Fibroblast of skin of right quadriceps (primary cell): ENCODE results near the gene WT1.
"Not testable (repeated sequence)": the region's sequence is repeated elsewhere in the genome, so short reads cannot be mapped to it uniquely, and the experiment has no call there.

Experiments
- DNase-seq: peaks from one replicate; pipeline ENCODE4 v3.0.0-alpha.2; 2013

Gene WT1

DNA sequence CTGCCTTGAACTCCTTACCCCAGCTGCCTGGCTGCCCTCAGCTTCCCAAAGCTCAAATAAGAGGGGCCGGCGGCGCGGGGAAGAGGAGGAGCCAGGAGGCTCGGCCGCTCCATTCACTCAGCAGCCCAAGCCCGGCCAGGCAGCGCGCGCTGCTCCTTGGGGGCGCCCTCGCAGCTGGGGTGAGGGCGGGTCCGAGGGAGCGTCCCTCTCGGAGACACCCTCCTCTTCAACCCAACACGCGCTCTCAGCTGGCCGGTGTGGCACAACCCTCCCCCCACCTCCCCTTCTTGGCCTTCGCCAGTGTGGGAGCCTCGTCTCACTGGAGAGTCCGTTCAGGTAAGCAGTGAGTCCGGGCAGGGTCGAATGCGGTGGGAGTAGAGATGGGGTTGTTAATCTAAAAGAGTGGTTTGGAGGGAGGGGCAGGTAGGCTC is at the start of gene WT1:
TSS of gene WT1 (minus strand) at position 29 of the 431 bp plus-strand sequence.
- no peak for DNase-seq

DNA sequence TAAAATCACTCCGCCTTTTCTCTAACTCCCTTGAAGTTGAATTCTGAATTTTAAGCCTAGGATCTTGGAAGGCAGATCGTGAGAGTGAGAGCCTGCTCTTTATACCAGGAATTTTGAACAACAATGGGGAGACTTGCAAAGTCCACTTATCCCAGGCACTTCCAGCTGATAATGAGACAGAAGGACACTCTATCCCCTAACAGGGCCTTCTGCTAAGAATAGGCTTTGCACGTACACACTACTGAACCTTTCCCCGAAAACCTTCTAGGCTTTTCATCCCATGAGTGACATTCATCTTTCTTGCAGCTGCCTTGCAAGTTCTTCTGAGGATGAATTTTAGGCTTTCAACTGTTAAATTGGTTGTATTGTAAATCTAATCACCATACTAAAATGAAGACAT is 44.0 kb upstream of the WT1 start:
- no peak for DNase-seq

DNA sequence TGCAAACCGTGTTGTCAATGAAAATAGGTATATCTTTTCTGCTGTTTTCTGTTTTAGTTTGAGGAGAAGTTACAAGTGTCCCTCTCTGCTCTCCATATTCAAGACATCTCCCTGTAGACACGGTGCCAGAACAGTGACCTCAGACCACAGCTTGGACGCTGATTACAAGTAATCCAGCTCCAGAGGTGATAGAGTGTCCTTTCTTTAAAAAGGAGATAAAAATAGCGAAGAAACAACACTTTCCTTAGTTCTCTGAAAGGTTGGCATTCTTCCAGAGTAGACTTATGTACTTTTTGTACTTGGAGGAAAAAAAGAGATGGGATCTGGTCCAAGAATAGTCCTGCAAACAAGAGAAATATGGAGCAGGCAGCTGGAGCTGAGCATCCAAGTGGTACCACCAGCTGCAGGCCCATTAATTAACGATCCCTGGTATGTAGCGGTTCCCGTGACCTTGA is 43.0 kb upstream of the WT1 start:
- no peak for DNase-seq

DNA sequence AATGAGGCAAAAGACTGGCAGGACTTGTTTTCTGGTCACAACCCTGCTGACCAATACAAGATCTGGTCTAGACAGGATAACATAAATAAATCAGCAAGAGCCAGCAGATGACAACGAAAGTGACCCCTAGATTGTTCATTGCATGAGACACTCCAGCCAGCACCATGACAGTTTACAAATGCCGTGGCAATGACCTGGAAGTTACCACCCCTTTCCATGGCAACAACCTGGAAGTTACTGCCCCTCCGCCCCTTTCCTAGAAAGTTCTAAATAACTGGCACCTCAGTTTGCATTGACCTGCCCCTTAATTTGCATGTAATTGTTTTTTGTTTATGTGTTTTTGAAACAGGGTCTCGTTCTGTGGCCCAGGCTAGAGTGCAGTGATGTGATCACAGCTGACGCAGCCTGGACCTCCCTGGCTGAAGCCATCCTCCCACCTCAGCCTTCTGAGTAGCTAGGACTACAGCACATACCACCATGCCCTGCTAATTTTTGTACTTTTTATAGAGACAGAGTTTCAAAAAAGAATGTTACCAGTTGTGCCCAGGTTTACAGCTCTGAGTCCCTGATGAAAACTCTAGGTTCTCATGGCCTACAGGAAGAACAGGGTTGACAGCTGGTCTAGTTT is 38.1 kb upstream of the WT1 start:
- DNase-seq: no peak

DNA sequence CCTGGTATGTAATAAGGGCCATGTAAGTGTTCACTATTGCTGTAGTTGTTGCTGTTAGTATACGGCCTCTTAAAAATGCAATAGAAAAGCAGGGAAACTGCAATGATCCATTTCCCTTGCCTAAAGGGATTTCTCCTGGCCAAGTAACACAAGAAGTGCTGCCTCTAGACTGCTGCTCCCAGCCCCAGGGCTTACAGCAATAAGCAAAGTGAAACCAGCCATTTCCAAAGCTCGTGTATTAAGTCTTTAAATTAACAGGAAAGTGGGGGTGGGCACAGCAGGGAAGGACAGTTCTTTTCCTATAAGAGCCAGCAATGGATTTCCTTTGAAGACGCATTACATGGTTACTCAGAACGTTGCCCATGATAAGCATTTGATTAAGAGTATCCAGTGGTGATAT is 36.9 kb upstream of the WT1 start:
- no peak for DNase-seq

DNA sequence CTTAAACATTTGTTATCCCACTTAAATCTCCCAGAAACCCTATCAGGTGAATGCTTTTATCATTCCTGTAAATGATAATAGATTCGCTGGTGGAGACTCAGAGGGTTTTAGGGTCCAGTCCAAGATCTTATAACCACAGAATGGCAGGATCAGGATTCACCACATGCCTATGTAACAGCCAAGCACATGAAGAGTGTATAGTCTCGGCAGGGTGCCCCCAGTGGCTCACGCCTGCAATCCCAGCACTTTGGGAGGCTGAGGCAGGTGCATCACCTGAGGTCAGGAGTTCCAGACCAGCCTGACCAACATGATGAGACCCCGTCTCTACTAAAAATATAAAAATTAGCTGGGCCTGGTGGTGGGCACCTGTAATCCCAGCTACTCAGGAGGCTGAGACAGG is 36.2 kb upstream of the WT1 start:
- not testable (repeated sequence) for DNase-seq

DNA sequence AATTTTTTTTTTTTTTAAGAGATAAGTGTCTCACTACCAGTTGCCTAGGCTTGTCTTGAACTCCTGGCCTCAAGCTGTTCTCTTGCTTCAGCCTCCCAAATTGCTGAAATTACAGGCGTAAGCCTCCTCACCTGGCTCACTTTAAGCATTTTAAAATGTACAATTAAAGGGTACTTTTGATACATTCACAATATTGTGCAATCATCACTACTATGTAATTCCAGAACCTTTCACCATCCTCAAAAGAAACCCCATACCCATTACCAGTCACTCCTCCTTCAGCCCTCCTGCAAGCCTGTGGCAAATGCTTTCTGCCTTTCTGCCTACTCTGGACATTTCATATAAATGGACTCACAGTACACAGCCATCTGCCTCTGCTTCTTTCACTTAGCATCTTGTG is 34.5 kb upstream of the WT1 start:
- DNase-seq: no peak

DNA sequence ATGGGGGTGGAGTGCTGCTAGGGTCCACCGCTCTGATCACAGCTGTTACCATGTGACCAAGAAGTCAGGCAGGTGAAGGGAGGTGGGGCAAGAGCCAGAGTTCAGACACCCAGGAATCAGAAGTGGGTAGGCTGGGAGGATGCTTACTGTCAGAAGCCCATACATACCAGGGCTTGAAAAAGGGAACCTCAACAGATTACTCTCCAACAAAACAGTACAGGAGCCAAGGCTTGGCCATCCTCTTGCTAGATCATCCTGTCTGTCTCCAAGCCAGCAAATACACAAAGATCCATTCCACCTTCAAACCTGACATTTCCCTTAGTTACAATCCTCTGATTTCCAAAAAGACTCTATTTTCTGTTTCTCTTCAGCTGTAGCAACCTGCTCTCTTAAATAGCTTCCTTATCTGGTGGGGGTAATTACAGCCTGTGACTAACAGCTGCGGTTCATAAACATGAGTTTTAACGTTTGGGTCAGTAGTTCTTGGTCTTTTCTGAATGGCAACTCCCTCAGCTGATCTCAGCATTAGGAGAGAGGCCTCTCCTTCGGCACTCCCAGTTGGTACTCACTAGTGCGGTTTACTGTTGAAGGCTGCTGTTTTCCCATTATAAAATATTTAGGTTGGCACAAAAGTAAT is 31.1 kb upstream of the WT1 start:
- no peak for DNase-seq

DNA sequence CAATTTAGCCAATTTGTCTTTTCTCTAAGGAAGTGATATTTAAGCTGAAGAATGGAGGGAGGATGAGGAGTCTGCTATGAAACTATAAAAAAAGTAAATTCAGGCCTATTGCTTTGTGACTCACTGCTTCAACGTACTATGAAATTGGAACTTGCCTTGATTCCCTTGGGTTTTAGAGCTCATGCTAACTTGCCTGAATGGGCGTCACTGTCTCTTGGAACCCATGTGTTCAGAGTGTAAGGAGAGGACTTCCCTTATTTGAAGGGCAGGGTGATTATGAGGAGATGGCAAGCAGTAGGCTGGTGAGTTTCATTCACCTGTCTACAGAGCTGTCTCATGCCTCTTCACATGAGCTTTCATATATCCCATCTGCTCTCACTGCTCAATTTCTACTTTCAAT is 28.7 kb upstream of the WT1 start:
- no peak for DNase-seq

DNA sequence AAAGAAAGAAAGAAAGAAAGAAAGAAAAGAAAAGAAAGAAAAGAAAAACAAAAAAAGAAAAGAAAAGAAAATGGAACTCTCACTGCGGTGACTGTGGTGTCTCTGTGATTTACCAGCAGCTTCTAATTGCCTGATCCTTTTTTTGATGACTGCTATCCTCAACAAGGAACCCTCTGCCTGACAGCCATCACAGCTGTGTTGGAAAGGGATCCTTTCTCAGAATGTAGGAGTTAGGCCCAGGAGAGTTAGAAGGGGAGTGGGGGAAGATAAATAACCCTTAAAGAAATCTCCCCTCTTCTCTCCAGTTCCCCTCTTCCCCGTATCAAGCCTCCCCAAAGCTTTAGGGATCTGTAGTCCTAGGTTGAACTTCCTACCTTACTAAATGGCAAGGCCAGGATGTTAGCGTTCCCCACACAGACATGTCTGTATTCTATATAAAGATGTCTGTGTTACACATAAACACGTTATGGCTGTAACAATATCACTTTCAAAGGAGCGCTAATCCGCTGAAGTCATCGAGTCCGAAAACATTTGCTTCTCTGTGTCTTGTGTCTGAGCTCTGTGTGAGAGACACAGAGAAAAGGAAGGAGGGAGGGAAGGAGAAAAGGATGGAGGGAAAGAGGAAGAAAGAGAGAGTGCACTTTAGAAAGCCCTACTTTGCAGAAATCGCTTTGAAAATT is 26.8 kb upstream of the WT1 start:
- DNase-seq: no peak

DNA sequence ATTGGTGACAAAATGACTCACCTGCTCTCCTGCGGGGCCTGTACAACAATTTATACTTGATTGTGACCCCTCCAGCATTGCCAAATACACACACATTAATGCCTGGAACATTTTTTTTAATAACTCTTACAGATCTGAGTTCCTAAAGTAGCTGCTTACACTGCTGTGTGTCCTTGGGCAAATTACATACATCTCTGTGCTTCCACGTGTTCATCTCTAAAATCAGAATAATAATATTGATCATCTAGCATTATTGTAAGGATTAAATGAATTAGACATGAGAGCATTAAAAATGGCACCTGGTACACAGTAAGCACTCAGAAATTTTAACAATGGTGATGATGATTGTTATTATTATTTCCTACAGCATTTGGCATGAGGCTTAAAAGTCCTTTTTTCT is 21.5 kb upstream of the WT1 start:
- DNase-seq: no peak

DNA sequence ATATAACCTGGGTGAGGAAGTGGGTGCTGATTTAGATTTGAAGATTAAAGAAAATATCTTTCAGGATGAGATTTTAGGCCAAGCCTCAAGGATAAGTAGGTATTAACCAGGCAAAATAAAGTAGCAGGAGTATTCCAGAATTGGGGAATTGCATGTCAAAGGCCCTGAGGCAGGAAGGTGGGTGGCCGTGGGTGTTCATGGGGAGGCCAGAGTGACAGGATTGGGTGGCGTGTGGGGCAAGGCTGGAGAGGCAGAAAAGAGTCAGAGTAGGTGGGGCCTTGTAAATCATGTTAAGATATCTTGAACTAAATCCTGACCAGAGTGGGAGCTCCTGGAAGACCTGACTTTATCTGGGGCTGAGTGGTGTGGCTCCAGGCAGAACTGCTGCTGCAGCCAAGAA is 19.7 kb upstream of the WT1 start:
- DNase-seq: no peak

DNA sequence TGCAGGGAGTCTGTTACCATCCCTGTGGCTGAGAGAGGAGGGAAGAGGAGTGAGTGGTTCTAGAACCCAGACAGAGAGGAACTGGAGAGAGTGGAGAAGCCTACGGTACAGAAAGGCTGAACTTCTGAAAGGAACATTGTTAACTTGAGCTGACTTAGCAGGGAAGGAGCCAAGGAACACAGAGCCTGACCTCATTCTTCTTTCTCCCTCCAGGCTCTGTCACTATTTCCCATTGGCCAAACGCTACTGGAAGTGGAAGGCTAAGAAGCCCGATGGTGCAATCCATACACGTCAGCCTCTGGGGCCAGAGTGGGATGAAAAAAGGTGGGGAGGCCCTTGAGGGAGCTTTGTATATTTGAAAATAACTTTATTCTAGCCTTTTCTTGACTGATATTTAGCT is 16.5 kb upstream of the WT1 start:
- DNase-seq: no peak

DNA sequence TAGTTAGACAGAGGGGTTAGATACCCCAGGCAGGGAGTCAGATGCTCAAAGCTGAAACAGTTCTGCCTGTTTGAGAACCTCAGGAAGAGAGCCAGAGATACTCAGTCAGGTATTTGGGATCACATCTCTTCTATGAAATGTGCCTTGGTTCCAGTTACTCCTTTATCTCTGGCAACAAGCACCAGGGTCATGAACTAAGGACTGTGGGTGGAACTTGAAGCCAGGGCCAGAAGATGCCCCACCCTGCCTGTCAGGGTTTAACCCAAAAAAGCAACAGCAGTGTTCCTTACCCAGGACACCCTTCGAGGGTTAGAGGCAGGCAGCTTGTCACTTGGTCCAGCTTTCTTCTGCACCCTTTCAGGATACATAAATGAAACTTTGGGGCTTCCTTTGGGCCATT is 15.0 kb upstream of the WT1 start:
- no peak for DNase-seq

DNA sequence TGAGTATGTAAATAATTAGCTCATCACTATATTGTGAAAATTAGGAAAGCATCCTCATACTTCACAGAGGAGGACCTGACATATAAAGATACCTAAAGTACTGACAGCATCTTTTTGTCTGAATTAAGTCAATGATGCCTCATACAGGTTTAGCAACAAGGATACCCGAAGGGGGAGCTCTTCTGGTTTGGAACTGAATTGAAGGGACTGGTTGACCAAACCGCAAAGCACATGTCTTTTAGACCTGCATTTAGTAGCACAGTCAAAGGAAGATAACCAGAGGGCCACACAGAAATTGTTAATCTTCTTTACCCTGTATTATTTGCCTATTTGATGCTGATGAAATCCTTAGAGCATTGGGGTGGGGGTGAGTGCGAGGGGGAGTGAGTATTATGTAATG is 12.9 kb upstream of the WT1 start:
- DNase-seq: no peak

DNA sequence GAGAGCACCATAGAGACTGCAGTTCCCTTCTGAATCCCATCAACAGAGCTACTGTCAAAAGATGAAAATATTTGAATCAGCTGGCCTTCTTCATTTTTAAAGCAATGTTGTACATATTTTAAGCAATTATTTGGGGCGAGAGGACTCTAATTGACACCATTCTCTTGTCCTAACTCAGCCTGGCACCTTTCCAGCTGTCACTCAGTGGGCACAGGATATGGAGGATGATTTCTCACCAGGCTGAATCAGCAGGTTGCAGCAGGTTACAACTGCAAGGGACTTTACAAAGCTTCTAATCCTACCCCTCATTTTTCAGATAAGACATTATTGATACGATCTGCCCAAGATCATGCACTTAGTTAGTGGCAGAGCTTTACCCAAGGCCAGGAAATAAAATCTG is 11.9 kb upstream of the WT1 start:
- DNase-seq: no peak

DNA sequence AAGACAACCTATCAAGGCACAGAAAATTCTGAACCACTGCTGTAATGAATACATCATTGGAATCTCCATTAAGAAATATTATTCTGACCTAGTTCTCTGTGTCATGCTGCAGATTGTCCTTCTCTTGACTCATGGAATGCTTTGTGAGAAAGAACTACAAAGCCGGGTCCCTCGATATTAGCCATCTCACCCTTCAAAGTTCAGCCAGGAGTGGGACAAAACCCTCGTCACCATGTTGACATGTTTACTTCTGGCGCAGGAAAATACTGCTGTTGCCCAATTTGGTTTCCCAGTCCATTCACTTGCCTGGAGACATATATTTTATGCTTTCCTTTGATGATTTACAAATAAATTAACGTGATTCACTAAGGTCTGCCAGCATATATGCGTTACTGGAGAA is 10.9 kb upstream of the WT1 start:
- no peak for DNase-seq

DNA sequence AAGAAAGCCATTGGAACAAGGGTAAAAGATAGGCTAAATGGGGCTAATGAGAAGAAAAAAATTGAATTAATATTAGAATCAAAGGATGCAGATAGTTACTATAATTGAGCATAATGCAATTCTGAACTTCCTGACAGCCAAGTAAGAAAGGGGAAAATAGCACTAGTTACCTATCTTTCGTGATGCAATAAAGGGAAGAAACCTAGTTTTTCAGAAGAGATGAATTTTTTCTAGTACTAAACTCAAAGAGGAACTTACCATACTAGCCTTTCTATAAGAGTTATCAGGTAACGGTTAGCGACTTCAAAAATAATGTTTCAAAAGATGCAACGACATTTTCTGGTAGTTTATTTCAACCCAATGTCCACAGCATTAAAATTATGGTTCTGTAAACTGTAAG is 8.8 kb upstream of the WT1 start:
- no peak for DNase-seq

DNA sequence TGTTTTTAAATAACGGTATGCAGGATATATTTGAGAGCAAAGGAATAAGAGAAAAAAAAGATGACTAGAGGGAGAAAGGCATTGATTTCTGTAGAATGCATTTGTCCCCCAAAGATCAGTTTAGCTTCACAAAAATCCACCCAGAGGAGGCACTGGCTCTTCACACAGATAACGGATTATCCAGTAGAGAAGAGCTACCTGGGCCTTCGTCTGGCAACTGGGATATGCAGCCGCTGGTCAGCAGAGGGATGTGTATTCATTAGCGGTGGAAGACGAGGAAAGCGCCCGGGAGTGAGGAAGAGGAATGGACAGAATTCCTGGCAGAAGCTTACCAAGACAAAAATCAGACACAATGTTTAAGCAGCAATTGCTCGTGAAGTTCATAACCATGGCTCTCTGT is 5.6 kb upstream of the WT1 start:
- no peak for DNase-seq

DNA sequence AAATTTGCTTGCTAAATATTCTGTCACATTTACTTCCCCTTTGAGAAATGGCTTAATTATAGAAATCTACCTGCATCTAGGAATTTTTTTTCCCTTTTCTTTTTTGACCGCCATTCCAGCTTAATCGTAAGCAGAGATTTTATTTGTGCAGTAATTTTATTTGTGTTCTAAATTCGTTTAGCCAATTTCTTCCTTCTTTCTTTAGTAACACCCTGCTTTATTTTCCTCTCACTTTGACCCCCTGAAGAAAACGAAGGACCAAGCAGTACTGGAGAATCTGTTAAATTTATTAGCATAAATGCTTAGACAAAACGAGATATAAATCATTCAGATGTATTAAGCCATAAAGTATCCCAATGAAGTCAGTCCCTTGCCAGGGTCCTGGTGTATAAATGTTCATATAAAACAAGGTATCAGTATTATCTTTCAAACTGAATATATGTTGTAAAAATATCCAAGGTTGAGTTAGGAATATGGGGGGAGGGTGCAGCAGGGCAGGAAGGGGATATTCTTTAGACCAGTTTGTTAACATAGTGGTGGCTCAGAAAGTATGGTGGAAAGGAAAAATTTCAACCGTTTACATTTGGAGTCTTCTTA is 5.1 kb upstream of the WT1 start:
- DNase-seq: no peak

DNA sequence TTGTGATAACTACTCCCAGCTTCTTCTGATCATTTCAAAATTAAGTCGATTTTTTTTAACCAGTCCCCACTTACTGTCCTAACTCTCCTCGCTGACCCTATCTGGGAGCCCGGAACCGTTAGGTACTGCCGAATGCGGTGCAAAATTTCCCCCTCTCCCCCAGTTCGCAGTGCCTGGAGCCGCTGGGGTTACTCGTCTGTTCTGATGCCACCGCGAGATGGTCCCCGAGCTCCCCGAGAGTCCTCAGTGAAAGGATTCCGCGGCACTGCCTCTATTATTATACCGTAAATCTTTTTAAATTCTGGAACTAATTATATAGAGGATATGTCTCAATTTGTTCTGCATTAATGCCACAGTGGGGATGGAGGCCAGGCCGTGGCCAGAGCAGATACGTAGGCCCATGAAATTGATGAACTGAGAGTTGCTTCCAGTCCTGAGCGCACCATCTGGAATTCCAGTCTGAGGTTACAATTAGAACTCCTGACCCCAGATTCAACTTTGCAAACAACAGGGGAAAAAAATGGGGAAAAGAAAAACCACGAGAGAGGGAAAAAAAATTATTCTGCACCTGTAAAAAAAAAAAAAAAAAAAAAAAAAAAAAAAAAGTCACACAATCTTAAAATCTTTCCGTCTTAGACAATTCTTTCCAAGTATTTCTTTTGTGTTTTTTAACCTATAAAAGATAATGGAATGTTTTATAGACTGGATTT is 4.3 kb upstream of the WT1 start:
- DNase-seq: no peak

DNA sequence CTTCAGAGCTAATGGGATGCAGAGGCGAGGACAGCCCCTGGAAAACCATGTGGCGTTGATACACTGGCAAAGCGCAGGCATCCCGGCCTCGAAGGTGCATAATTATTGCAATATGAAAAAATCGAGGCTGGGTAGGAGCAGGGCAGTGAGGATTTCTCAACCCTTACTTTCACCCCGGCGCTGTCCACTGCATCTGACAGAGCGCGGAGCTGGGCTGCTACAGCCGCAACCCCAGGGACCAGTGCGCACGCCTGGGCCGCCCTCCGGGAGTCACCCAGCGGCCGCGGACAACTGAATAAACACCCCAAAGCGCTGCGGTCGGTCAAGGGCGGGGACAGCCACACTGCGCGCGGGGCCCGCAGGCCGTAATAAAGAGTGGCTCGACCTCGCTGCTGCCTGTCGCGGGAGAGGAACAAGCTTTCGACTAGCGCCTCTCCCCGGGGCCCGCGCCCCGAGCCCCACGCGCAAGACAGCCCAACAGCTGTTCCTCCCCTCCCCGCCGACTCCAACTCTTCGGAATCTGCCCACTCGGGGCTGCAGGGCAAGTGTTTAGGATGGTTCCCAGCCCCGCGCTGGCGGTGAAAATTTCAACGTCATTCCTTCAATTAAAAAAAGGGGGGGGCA is 3.6 kb upstream of the WT1 start:
- DNase-seq: no peak

DNA sequence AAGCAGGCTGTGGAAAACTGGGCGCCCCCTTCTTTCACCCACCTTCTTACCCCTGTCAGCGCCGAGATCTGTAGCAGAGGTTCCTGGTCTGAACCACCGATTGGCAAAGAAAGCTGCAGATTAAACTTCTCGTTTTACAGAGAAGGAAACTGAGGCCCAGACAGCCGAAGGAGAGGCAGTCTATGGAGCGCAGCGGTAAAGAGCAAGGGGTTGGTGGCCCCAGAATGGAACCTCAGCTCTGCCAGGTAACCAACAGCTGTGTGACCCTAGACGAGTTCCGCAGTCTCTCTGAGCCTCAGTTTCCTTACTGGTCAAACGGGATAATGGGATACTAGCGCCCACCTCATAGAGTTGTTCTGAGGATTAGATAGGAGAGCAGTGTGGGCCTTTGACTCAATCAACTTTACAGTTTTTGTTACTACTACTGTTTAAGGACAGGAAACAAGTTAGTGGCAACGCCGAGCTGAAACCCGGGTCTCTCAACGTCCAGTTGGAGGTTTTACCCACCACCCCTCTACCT is 3.1 kb upstream of the WT1 start:
- no peak for DNase-seq
